Ishikawa (cell line): ENCODE results near the gene SLC13A4.

Source experiments
- CEBPB ChIP-seq: IDR thresholded peaks from 2 replicates; pipeline ENCODE4 v1.6.1; 2012
- CREB1 ChIP-seq: IDR thresholded peaks from 2 replicates; pipeline ENCODE4 v1.6.1; 2012; ENCODE audit warnings: low read depth
- EGR1 ChIP-seq: IDR thresholded peaks from 2 replicates; pipeline ENCODE4 v1.6.1; 2012
- EP300 ChIP-seq: IDR thresholded peaks from 2 replicates; pipeline ENCODE4 v1.6.1; 2012; ENCODE audit warnings: borderline replicate concordance
- FOXM1 ChIP-seq: IDR thresholded peaks from 2 replicates; pipeline ENCODE4 v1.6.1; 2012; ENCODE audit warnings: low read depth, borderline replicate concordance
- MAX ChIP-seq: IDR thresholded peaks from 2 replicates; pipeline ENCODE4 v1.6.1; 2012
- NFIC ChIP-seq: IDR thresholded peaks from 2 replicates; pipeline ENCODE4 v1.6.1; 2012
- RAD21 ChIP-seq: IDR thresholded peaks from 2 replicates; pipeline ENCODE4 v1.6.1; 2012; ENCODE audit warnings: low read depth
- REST ChIP-seq: IDR thresholded peaks from 2 replicates; pipeline ENCODE4 v1.6.1; 2012; ENCODE audit warnings: low read depth, mild to moderate bottlenecking
- TAF1 ChIP-seq: IDR thresholded peaks from 2 replicates; pipeline ENCODE4 v1.6.1; 2012; ENCODE audit warnings: low read depth, mild to moderate bottlenecking
- TCF12 ChIP-seq: IDR thresholded peaks from 2 replicates; pipeline ENCODE4 v1.6.1; 2012; ENCODE audit warnings: low read depth
- TEAD4 ChIP-seq: IDR thresholded peaks from 2 replicates; pipeline ENCODE4 v1.6.1; 2012
- USF1 ChIP-seq: IDR thresholded peaks from 2 replicates; pipeline ENCODE4 v1.6.1; 2012
- YY1 ChIP-seq: IDR thresholded peaks from 2 replicates; pipeline ENCODE4 v1.6.1; 2012; ENCODE audit warnings: low read depth
- ZBTB7A ChIP-seq: IDR thresholded peaks from 2 replicates; pipeline ENCODE4 v1.6.1; 2012; ENCODE audit warnings: low read depth

SLC13A4 gene

GRCh38 chr7:135726911-135727673 is 894 bp downstream of the SLC13A4 start:
- TF ChIP-seq ZBTB7A (no peak), FOXM1 (no peak), MAX (no peak), EGR1 (no peak), TCF12 (no peak), YY1 (no peak), CREB1 (no peak), REST (no peak), CEBPB (no peak), EP300 (no peak), RAD21 (no peak), TAF1 (no peak), NFIC (no peak), USF1 (no peak), TEAD4 (no peak)

- TF ChIP-seq TAF1, result no peak
- no peak for TF ChIP-seq USF1
- TF ChIP-seq TEAD4, result no peak
- TF ChIP-seq MAX, result no peak
- no peak for TF ChIP-seq TCF12
- TF ChIP-seq CREB1, result no peak
- TF ChIP-seq ZBTB7A, result no peak
- no peak for TF ChIP-seq EP300
- TF ChIP-seq YY1, result no peak
- no peak for TF ChIP-seq NFIC
- no peak for TF ChIP-seq FOXM1
- TF ChIP-seq REST, result no peak
- TF ChIP-seq CEBPB, result no peak
- no peak for TF ChIP-seq RAD21
- TF ChIP-seq EGR1, result no peak
Measured at GRCh38 chr7:135726276-135726788, 1.7 kb downstream of the SLC13A4 start.

GRCh38 chr7:135723411-135723810 is 4.6 kb downstream of the SLC13A4 start:
- TF ChIP-seq EGR1 (no peak), YY1 (no peak), EP300 (no peak)

GRCh38 chr7:135721198-135721820 is 6.7 kb downstream of the SLC13A4 start:
- TF ChIP-seq CREB1, result no peak
- no peak for TF ChIP-seq CEBPB
- TF ChIP-seq RAD21, result no peak
- no peak for TF ChIP-seq YY1
- TF ChIP-seq EGR1, result no peak
- TF ChIP-seq ZBTB7A, result no peak
- TF ChIP-seq NFIC, result no peak
- TF ChIP-seq TEAD4, result no peak
- no peak for TF ChIP-seq USF1
- TF ChIP-seq FOXM1, result no peak
- TF ChIP-seq EP300, result no peak
- no peak for TF ChIP-seq TCF12

GRCh38 chr7:135719688-135720087 is 8.3 kb downstream of the SLC13A4 start:
- TF ChIP-seq CREB1 (no peak), CEBPB (no peak), EP300 (no peak), TCF12 (no peak), RAD21 (no peak), TEAD4 (no peak), YY1 (no peak), NFIC (no peak), ZBTB7A (no peak), REST (no peak), MAX (no peak)
